Progenitor cell of endocrine pancreas (in vitro differentiated cells): ENCODE results near the gene ELAVL3. TPM values are rescaled to one million over a fixed set of nuclear protein-coding genes. Genes with fewer than 3 reads are reported as not detected.

Experiments
- DNase-seq: peaks from one replicate; pipeline ENCODE4 v3.0.0; 2021; ENCODE audit warnings: low spot score; ENCODE audit not compliant: unreplicated experiment
- H3K27ac Mint-ChIP-seq: 2 replicates; pipeline ENCODE4 v1.8.0; 2021; ENCODE audit warnings: mild to moderate bottlenecking, moderate library complexity, mixed read lengths
- H3K27me3 Mint-ChIP-seq: 2 replicates; pipeline ENCODE4 v1.8.0; 2021; ENCODE audit warnings: mixed read lengths
- H3K36me3 Mint-ChIP-seq: 2 replicates; pipeline ENCODE4 v1.8.0; 2022; ENCODE audit warnings: mixed read lengths; ENCODE audit not compliant: insufficient read depth
- H3K4me1 Mint-ChIP-seq: 2 replicates; pipeline ENCODE4 v1.8.0; 2021; ENCODE audit warnings: low read depth, mixed read lengths
- H3K4me3 Mint-ChIP-seq: 2 replicates; pipeline ENCODE4 v1.8.0; 2021; ENCODE audit warnings: low read depth, mild to moderate bottlenecking, moderate library complexity, mixed read lengths
- H3K9me3 Mint-ChIP-seq: 2 replicates; pipeline ENCODE4 v1.8.0; 2021; ENCODE audit warnings: low read depth, mixed read lengths
- CTCF ChIP-seq: fragments of 200-600 bp; sonication (generic); IDR thresholded peaks from one replicate; pipeline ENCODE4 v1.5.0; 2021; ENCODE audit warnings: antibody characterized with exemption, mild to moderate bottlenecking; ENCODE audit not compliant: unreplicated experiment
- total RNA-seq: library from RNA; stranded (reverse); gene quantifications from 2 replicates; pipeline ENCODE4 v1.2.1, GENCODE V29; 2021

ELAVL3 gene
- total RNA-seq, 1 donor from 2014 or later: 1.4 TPM

DNA sequence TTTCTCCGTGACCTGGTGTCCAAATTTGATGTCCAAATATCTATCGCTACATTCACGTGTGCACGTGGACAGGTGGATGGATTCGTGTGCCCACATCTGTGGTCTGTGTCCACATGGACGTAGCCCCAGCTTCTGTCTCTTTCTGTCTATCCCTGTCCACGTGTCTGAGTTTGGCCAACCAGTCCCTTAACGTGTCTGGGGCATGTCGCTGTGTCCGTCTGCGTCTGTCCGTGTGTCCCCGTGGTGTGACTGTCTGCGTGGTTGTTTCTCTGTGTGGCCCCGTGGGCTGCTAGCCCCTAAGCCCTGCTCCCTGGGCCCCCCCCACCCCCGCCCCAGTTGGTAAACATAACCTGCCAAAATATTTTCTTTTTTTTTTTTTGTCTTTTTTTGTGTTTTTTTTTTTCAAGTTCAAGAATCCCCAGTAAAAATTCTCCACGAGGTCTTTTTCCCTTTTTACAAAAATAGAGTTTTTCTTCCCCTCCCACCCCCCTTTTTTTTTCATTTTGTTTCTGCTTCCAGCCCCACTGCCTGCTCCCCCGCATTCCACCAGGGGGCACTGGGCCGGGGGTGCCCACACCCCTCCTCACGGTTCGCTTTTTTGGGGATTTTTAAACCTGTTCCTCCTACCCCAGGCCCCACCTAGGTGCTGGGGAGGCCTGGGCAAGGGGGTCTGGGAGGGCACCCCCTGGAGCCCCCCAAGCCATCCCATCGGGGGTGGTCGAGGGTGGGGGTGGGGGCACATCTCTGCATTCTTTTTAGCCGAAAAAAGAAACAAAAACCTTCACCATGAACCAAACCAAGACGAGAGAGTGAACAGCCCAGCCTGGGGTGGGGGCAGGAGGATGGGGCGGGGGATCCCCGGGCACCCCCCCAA is 27.1 kb downstream of the ELAVL3 start:
- Mint-ChIP-seq H3K27me3 (no peaks in the 10 kb centered on the region), H3K9me3 (no peaks in the 10 kb centered on the region), H3K27ac (no peak overlapping the region), H3K4me1 (no peaks in the 10 kb centered on the region), H3K4me3 (no peak overlapping the region), H3K36me3 (peaks cover 2% of the 10 kb centered on the region)
- peak; percentile 42 for TF ChIP-seq CTCF
- no peak for DNase-seq

DNA sequence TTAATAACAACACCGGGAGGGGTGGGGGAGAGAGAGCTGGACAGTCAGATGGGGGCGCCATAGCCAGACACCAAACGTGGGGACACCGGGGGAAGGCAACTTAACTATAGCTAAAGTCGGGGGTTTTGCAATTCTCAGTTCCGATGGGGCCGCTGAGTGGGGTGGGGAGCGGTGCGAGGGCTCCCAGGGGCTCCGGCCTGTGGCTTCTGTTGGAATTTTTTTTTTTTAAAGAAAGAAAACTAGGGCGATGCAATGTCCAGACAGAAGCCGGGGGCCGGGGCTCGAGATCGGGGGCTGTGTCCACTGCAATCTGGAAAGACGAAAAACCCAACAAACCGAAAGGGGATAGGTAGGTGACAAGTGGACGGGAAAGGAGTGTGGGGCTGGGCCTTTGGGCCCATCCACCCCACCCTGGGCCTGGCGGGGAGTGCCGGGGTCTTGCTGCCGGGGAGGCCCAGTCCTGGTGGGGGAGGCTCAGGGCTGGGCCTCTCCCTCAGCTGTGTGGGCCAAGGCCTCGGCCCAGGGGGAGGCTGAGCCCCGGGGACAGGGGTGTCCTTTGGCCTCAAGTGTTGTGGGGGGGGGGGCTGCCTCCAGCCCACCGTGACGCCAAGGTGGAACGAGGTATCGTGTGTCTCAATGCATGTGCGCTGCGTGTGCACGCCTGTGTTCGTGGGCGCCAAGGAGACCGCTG is 28.1 kb downstream of the ELAVL3 start:
- Mint-ChIP-seq H3K9me3 (no peaks in the 10 kb centered on the region), H3K4me1 (no peaks in the 10 kb centered on the region), H3K4me3 (no peak overlapping the region), H3K27me3 (no peaks in the 10 kb centered on the region), H3K36me3 (peaks cover 2% of the 10 kb centered on the region), H3K27ac (peak overlapping the region; percentile 60)
- DNase-seq: no peak
- TF ChIP-seq CTCF: no peak

- no peak for DNase-seq
- H3K36me3 Mint-ChIP-seq: peaks cover 2% of the 10 kb centered on the region
- H3K4me1 Mint-ChIP-seq: no peaks in the 10 kb centered on the region
- H3K27me3 Mint-ChIP-seq: no peaks in the 10 kb centered on the region
- H3K9me3 Mint-ChIP-seq: no peaks in the 10 kb centered on the region
- peak overlapping the region; percentile 60 for H3K27ac Mint-ChIP-seq
- no peak overlapping the region for H3K4me3 Mint-ChIP-seq
- no peak for TF ChIP-seq CTCF
Observed at GRCh38 chr19:11451871-11452619, 28.8 kb downstream of the ELAVL3 start.

DNA sequence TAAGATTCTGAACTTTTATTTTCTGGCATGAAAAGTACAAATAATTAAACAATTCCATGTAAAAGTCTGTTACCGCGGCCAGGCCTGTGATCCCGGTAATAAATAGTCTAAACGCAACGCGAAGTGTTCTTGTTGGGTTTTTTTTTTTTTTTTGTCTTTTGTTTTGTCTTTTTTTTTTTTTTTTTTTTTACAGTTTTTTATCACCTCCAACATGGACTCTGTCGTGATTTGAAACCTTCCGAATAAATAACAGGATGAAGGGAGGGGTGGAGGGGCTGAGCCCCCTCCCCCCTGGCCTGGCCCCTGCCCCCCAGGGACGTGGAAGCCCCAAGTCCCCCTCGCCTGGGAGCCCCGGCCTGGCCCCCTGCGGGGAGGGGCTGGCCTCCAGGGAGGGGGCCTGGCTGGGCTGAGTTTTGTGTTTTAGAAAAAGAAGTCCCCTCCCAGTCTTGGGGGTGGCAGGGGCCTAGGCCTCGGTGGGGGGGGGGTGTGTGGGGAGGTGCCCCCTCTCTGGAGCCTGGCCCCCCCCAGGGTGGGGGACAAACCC is 29.4 kb downstream of the ELAVL3 start:
- Mint-ChIP-seq H3K36me3 (peaks cover 2% of the 10 kb centered on the region), H3K4me1 (no peaks in the 10 kb centered on the region), H3K27me3 (no peaks in the 10 kb centered on the region), H3K27ac (no peak overlapping the region), H3K9me3 (no peaks in the 10 kb centered on the region), H3K4me3 (no peak overlapping the region)
- DNase-seq: no peak
- TF ChIP-seq CTCF: no peak
